Hepatocyte (in vitro differentiated cells): ENCODE measurements around the gene ROBO1.

Experiments used
- CTCF ChIP-seq: fragments of 200-600 bp; sonication (generic); IDR thresholded peaks from 2 replicates; pipeline ENCODE4 v1.5.1; 2016; ENCODE audit warnings: antibody characterized with exemption, mild to moderate bottlenecking; ENCODE audit not compliant: poor library complexity
- EZH2 ChIP-seq: fragments of 200-600 bp; sonication (generic); IDR thresholded peaks from 2 replicates; pipeline ENCODE4 v1.6.1; 2016; ENCODE audit warnings: antibody characterized with exemption, mild to moderate bottlenecking, borderline replicate concordance

GRCh38 chr3:78900426-78900825, 867.4 kb downstream of the ROBO1 start:
- no peak for TF ChIP-seq CTCF
- TF ChIP-seq EZH2 = no peak
